ENCODE measurements around the gene ZNF717. TPM values are rescaled to one million over a fixed set of nuclear protein-coding genes. Genes with fewer than 3 reads are reported as not detected.
"Not testable (repeated sequence)": the region's sequence is repeated elsewhere in the genome, so short reads cannot be mapped to it uniquely, and the experiment has no call there.

Gene ZNF717
- total RNA-seq (2014; rRNA removed; shearing (Covaris generic)), result 7.6 and 9.7 TPM in 2 replicates

DNA sequence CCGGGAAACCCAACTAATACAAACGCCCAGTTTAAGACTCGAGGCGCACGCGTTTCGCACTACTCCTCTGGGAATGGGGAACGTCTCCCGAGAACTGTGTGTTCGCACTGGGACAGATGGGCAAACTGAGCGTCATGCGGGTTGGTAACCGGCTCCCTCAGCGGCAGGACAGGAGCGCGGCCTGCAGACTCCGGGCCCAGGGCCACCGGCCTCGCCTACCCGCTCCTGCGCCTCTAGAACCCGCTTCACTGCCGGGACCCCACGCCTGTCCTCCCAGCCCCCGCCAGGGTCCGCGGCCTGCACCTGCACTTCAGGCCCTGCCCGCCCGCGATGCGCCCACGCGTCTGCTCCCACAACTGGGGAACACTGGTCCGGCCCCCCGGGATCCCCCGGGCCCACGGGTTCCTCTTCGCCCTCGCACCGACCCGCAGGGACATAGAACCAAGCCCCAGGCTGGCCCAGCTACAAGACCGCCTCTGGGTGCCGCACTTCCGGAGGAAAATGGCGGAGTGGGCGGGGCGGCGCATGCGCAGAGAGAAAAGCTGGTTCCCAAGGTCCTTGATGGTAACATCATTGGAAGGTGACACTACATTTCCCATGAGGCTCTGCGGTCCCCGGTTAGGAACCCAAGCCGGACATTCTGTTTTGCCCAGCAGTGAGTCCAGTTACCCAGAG is at the start of gene ZNF717:
Gene ZNF717 (minus strand): TSS at position 469 of the 675 bp plus-strand sequence. CDS start 2,187 bp downstream, outside the sequence.
- DNase-seq (ENCODE audit: low read depth), result peak; percentile 82

DNA sequence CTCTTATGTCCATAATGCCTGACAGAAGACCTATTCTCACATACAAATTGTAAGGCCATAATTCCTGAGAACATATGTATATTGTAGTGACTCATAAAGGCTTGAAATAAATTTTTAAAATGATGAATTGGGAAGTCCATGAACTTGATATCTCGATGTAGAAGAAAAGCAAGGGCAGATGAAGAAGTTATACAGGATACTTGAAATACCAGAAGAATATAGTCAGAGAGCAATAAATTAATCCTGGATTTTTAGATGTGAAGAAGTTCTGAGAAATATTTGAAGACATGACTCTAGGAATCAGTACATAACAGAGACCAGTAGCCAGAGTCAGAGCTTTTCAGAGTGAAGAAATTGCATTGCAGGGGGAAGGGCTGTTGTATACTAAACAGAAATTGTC is 45.7 kb upstream of the ZNF717 start:
- not testable (repeated sequence) for DNase-seq (ENCODE audit: low read depth)

GRCh38 chr3:75818019-75818418 is 32.7 kb upstream of the ZNF717 start:
- DNase-seq (ENCODE audit: low read depth), result not testable (repeated sequence)

- DNase-seq (ENCODE audit: low read depth), result not testable (repeated sequence)
Observed at GRCh38 chr3:75816287-75817180, 31.2 kb upstream of the ZNF717 start.

GRCh38 chr3:75814797-75815196 is 29.4 kb upstream of the ZNF717 start:
- DNase-seq (ENCODE audit: low read depth), result no peak

GRCh38 chr3:75782506-75782905 is 2.8 kb downstream of the ZNF717 start:
- DNase-seq (ENCODE audit: low read depth), result no peak

- DNase-seq (ENCODE audit: low read depth), result no peak
Observed at GRCh38 chr3:75781079-75781745, 4.1 kb downstream of the ZNF717 start.

- DNase-seq (ENCODE audit: low read depth), result not testable (repeated sequence)
Observed at GRCh38 chr3:75777742-75778141, 7.6 kb downstream of the ZNF717 start.

GRCh38 chr3:75771631-75772030 is 13.7 kb downstream of the ZNF717 start:
- not testable (repeated sequence) for DNase-seq (ENCODE audit: low read depth)

DNA sequence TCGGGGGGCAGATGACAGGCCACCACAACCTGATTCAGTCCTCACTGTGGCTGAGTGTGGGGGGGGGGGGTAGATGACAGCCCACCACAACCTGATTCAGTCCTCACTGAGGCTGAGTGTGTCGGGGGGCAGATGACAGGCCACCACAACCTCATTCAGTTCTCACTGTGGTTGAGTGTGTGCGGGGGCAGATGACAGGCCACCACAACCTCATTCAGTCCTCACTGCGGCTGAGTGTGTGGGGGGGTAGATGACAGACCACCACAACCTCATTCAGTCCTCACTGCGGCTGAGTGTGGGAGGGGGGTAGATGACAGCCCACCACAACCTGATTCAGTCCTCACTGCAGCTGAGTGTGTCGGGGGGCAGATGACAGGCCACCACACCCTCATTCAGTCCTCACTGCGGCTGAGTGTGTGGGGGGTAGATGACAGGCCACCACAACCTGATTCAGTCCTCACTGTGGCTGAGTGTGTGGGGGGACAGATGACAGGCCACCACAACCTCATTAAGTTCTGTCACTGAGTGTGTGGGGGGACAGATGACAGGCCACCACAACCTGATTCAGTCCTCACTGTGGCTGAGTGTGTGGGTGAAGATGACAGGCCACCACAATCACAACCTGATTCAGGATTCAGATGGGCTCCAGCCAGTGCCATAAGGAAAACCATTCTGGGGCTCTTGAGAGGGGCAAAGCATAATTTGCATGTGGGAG is 16.9 kb downstream of the ZNF717 start:
- DNase-seq (ENCODE audit: low read depth), result no peak

DNA sequence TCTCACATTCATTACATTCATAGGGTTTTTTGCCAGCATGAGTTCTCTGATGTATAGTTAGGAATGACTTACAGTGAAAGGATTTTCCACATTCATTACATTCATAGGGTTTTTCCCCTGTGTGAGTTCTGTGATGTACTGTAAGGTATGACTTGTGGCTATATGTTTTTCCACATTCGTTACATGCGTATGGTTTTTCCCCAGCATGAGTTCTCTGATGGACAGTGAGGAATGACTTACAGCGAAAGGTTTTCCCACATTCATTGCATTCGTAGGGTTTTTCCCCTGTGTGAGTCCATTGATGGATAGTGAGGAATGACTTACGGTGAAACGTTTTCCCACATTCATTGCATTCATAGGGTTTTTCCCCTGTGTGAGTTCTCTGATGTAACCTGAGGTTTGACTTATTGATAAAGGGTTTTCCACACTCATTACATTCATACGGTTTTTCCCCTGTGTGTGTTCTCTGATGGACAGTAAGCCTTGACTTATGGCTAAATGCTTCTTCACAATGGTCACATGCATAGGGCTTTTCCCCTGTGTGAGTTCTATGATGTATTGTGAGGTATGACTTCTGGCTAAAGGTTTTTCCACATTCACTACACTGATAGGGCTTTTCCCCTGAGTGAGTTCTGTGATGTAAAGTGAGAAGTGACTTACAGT is 47.4 kb downstream of the ZNF717 start:
- DNase-seq (ENCODE audit: low read depth), result peak; percentile 29

DNA sequence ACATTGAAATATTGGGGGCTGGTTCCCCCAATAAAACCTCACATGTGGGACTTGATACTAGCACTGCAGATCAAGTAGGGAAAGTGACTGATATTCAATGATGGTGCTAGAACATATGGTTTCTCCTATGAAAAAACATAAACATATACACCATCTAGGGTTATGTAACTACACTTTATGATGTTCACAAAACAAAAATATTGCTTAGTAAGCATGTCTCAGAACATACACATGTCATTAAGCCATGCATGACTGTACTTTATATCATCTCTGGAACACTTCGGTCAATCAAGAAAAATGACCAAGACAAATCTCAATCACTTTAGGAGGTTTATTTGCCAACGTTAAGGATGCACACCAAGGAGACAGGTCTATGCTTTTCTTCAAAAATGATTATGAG is 57.4 kb downstream of the ZNF717 start:
- no peak for DNase-seq (ENCODE audit: low read depth)

DNA sequence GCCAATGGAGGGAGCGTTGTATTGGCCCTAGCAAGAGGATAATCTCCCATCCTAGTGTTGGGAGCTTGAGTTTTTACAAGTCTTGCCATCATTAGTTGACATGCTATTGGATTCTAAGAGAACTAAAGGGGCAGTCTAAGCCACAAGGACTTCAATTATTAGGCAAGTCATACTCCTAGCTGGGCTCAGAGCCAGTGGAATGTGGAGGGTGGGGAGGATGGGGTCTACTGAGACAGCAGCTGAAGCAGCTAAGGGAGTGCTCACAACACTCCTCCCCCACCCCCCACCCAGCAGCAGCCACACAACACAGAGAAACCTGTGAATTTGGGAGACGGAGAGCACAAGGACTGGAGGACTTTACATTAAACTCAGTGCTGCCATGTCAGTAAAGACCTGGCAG is 93.3 kb downstream of the ZNF717 start:
- no peak for DNase-seq (ENCODE audit: low read depth)

DNA sequence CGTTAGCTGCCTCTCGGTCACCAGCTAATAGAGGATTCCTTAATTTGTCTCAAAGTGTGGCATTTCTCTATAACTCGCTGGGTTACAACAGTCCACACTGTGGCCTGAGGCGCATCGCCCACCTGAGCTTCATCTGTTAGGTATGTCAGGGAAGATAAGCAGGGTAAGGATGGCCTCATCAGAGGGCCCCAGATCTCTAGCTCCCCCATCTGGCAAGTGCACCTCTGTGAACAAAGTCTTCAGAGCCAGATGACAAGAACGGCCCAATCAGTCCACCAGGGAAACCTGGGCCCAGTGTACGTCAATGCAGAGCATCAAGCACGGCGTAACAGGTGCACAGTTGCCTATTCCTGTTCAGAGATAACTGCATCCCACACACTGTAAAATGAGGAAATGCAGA is 98.0 kb downstream of the ZNF717 start:
- no peak for DNase-seq (ENCODE audit: low read depth)

Other genes starting within 250 kb of the ZNF717 start
- not detected in 2 replicates for gene FRG2C, start 121.2 kb downstream of the ZNF717 start, total RNA-seq (2014; rRNA removed; shearing (Covaris generic))